ENCODE results near the gene AGAP3. TPM values are rescaled to one million over a fixed set of nuclear protein-coding genes. Genes with fewer than 3 reads are reported as not detected.

AGAP3 gene
- total RNA-seq, 2 donors from 2014 or later, result 52.1 to 62.8 TPM

DNA sequence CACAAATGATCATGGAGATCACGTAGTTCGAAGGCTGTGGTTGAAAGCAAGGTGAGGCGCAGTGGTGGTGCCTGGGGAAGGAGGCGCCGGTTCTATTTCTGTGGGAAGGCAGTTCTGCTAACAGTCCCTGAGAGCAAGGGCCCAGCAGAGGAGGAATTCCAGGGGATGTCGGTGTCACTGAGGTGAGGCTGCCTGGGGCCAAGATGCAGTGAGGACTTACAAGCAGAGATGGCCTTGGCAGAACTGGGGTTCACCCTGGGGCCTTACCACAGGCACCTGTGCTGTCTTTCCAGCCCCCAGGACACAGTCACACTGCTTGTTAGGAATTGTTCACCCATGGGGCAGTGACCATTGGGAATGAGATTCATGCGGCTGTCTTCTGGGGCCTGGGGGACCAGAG, 54.6 kb downstream of the AGAP3 start:
- Histone ChIP-seq H3K36me3 (peaks cover 32% of the 10 kb centered on the region), H3K4me1 (ENCODE audit: control insufficient read depth in 1 of 2, low read depth in 2 of 2) (no peaks in the 10 kb centered on the region), H3K27me3 (replicated peaks; ENCODE audit: insufficient read depth) (no peaks in the 10 kb centered on the region), H3K9me3 (no peaks in the 10 kb centered on the region), H3K4me3 (no peak overlapping the region), H3K27ac (no peak overlapping the region)
- no peak for DNase-seq (ENCODE audit: low spot score)
- TF ChIP-seq, protein P1, sequence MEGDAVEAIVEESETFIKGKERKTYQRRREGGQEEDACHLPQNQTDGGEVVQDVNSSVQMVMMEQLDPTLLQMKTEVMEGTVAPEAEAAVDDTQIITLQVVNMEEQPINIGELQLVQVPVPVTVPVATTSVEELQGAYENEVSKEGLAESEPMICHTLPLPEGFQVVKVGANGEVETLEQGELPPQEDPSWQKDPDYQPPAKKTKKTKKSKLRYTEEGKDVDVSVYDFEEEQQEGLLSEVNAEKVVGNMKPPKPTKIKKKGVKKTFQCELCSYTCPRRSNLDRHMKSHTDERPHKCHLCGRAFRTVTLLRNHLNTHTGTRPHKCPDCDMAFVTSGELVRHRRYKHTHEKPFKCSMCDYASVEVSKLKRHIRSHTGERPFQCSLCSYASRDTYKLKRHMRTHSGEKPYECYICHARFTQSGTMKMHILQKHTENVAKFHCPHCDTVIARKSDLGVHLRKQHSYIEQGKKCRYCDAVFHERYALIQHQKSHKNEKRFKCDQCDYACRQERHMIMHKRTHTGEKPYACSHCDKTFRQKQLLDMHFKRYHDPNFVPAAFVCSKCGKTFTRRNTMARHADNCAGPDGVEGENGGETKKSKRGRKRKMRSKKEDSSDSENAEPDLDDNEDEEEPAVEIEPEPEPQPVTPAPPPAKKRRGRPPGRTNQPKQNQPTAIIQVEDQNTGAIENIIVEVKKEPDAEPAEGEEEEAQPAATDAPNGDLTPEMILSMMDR (IDR thresholded peaks at IDR 0.05), result no peak
- no peak for ATAC-seq (ENCODE audit: insufficient number of reproducible peaks, low FRiP score, low read depth)

DNA sequence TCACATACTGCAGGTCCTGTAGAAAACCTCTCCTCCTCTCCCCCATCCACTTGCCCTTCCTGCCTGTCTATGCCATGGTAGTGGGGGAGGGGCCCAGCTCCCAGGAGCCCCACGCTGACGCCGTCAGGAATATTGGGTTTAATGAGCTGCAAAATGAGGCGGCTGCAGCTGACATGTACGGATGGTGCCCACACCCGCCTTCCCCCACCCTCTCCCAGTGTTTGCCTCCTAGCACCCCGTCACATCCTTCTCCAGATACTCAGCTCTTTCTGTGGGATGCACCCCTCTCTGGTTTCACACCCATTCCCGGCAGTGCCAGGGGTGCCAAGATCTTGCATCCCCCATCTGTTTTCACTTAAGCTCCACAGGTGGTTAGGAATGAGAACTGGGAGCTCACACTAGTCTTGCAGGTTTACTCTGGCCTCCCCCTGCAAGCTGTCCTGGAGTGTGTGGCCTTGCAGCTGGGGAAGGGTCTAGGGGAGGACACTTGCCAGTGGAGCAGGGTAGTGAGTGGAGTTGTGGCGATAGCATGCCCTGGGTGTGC, 55.1 kb downstream of the AGAP3 start:
- Histone ChIP-seq H3K27me3 (replicated peaks; ENCODE audit: insufficient read depth) (no peaks in the 10 kb centered on the region), H3K9me3 (no peaks in the 10 kb centered on the region), H3K4me3 (no peak overlapping the region), H3K36me3 (peaks cover 27% of the 10 kb centered on the region), H3K27ac (no peak overlapping the region), H3K4me1 (ENCODE audit: control insufficient read depth in 1 of 2, low read depth in 2 of 2) (no peaks in the 10 kb centered on the region)
- DNase-seq (ENCODE audit: low spot score), result no peak
- TF ChIP-seq, protein P1 (IDR thresholded peaks at IDR 0.05), result no peak
- no peak for ATAC-seq (ENCODE audit: insufficient number of reproducible peaks, low FRiP score, low read depth)

DNA sequence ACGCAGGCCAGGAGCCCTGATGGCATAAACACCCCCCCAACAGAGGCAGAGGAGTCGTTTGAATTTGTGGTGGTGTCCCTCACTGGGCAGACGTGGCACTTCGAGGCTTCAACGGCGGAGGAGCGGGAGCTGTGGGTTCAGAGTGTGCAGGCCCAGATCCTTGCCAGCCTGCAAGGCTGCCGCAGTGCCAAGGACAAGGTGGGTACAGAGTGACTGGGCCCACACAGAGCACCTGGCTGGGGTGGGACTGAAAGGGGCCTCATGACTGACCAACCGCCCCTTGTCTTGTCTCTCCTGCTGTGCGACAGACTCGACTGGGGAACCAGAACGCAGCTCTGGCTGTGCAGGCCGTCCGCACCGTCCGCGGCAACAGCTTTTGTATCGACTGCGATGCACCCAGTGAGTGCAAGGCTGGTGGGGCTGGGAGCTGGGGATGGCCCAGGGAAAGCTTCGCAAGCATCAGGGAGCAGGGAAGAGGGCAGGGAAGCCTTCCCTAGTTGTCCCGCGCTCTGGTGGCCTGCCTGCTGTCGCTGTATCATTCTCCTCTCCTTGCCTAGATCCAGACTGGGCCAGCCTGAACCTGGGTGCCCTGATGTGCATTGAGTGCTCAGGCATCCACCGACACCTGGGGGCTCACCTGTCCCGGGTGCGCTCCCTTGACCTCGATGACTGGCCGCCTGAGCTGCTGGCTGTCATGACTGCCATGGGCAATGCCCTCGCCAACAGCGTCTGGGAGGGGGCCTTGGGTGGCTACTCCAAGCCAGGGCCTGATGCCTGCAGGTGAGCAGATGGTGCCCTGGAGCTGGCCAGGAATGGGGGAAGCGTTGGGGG, 55.8 kb downstream of the AGAP3 start:
- Histone ChIP-seq H3K36me3 (peaks cover 23% of the 10 kb centered on the region), H3K4me3 (no peak overlapping the region), H3K27me3 (replicated peaks; ENCODE audit: insufficient read depth) (no peaks in the 10 kb centered on the region)

GRCh38 chr7:151142686-151143040, 56.4 kb downstream of the AGAP3 start:
- no peaks in the 10 kb centered on the region for H3K27me3 ChIP-seq (replicated peaks; ENCODE audit: insufficient read depth)
- H3K4me3 ChIP-seq, result no peak overlapping the region
- no peak overlapping the region for H3K27ac ChIP-seq
- H3K9me3 ChIP-seq, result no peaks in the 10 kb centered on the region
- TF ChIP-seq, protein P1 (IDR thresholded peaks at IDR 0.05), result no peak
- peaks cover 22% of the 10 kb centered on the region for H3K36me3 ChIP-seq
- ATAC-seq (ENCODE audit: insufficient number of reproducible peaks, low FRiP score, low read depth) (no peak), DNase-seq (ENCODE audit: low spot score) (no peak)
- H3K4me1 ChIP-seq (ENCODE audit: control insufficient read depth in 1 of 2, low read depth in 2 of 2), result no peaks in the 10 kb centered on the region

More for the DNA sequence above, 55.8 kb downstream of the AGAP3 start:
- H3K4me1 ChIP-seq (ENCODE audit: control insufficient read depth in 1 of 2, low read depth in 2 of 2), result no peaks in the 10 kb centered on the region
- TF ChIP-seq, protein P1 (IDR thresholded peaks at IDR 0.05), result no peak
- no peak for DNase-seq (ENCODE audit: low spot score)
- no peak overlapping the region for H3K27ac ChIP-seq
- ATAC-seq (ENCODE audit: insufficient number of reproducible peaks, low FRiP score, low read depth), result no peak
- no peaks in the 10 kb centered on the region for H3K9me3 ChIP-seq

- no peak overlapping the region for H3K27ac ChIP-seq
- H3K36me3 ChIP-seq, result peaks cover 22% of the 10 kb centered on the region
- H3K4me1 ChIP-seq (ENCODE audit: control insufficient read depth in 1 of 2, low read depth in 2 of 2), result no peaks in the 10 kb centered on the region
- DNase-seq (ENCODE audit: low spot score) (no peak), ATAC-seq (ENCODE audit: insufficient number of reproducible peaks, low FRiP score, low read depth) (no peak)
- TF ChIP-seq, protein P1 (IDR thresholded peaks at IDR 0.05), result no peak
- no peaks in the 10 kb centered on the region for H3K9me3 ChIP-seq
- H3K4me3 ChIP-seq, result no peak overlapping the region
- H3K27me3 ChIP-seq (replicated peaks; ENCODE audit: insufficient read depth), result no peaks in the 10 kb centered on the region
These were observed 57.2 kb downstream of the AGAP3 start for GRCh38 chr7:151143261-151144015.

All from thoracic aorta (tissue), 2 donors.